ENCODE data around the gene DNAJA4. TPM values are rescaled to one million over a fixed set of nuclear protein-coding genes. Genes with fewer than 3 reads are reported as not detected.

DNAJA4 gene
- total RNA-seq, 1 donor from 2014 or later, result not detected

DNA sequence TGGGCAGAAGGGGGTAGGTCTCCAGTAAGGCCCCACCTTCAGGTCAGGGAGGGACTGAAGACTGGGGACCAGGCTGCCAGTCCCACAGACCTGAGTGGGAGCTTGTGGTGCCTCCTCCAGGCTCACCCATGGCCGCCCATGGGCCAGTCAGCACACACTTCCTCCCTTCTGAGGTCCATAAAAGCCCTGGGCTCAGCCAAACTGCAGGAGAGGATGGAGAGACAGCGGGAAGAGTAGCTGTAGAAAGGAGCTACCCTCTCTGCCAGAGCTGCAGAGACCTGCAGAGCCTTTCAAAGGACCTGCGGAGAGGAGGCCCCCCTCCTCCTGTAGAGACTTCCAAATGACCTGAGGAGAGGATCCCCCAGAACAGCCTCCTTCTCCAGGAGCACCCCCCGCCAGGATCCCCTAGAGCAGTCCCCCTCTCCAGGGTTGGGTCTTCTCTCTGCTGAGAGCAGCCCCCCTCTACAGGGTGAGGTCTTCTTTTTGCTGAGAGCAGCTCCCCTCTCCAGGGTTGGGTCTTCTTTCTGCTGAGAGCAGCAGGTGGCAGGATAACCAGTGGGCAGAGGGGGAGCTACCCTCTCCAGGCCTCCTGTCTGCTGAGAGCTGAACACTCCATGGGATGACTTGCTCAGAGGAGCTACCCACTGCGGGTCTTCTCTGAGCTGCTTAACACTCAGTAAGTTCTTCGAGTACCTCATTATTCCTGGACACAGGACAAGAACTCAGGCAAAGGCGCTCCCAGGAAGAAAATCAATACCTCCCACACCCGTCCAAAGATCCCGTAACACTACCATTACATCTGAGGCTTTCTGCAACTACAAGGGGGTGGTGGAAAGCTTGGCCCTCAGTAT, 40.1 kb downstream of the DNAJA4 start:
- TF ChIP-seq, protein P1, sequence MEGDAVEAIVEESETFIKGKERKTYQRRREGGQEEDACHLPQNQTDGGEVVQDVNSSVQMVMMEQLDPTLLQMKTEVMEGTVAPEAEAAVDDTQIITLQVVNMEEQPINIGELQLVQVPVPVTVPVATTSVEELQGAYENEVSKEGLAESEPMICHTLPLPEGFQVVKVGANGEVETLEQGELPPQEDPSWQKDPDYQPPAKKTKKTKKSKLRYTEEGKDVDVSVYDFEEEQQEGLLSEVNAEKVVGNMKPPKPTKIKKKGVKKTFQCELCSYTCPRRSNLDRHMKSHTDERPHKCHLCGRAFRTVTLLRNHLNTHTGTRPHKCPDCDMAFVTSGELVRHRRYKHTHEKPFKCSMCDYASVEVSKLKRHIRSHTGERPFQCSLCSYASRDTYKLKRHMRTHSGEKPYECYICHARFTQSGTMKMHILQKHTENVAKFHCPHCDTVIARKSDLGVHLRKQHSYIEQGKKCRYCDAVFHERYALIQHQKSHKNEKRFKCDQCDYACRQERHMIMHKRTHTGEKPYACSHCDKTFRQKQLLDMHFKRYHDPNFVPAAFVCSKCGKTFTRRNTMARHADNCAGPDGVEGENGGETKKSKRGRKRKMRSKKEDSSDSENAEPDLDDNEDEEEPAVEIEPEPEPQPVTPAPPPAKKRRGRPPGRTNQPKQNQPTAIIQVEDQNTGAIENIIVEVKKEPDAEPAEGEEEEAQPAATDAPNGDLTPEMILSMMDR (IDR thresholded peaks at IDR 0.05), result no peak
- no peaks in the 10 kb centered on the region for H3K27me3 Mint-ChIP-seq (ENCODE audit: unreplicated experiment)
- H3K4me3 Mint-ChIP-seq (ENCODE audit: unreplicated experiment), result no peak overlapping the region
- no peaks in the 10 kb centered on the region for H3K36me3 Mint-ChIP-seq (ENCODE audit: unreplicated experiment)
- H3K9me3 Mint-ChIP-seq (ENCODE audit: unreplicated experiment), result no peaks in the 10 kb centered on the region
- no peak overlapping the region for H3K27ac Mint-ChIP-seq (ENCODE audit: unreplicated experiment)
- no peak for DNase-seq (ENCODE audit: extremely low spot score, unreplicated experiment)
- H3K4me1 Mint-ChIP-seq (ENCODE audit: unreplicated experiment), result peaks cover 33% of the 10 kb centered on the region

GRCh38 chr15:78306176-78306774, 41.9 kb downstream of the DNAJA4 start:
- TF ChIP-seq, protein P1 (IDR thresholded peaks at IDR 0.05), result no peak
- no peak overlapping the region for H3K4me3 Mint-ChIP-seq (ENCODE audit: unreplicated experiment)
- no peak for DNase-seq (ENCODE audit: extremely low spot score, unreplicated experiment)
- H3K27me3 Mint-ChIP-seq (ENCODE audit: unreplicated experiment), result no peaks in the 10 kb centered on the region
- peaks cover 29% of the 10 kb centered on the region for H3K4me1 Mint-ChIP-seq (ENCODE audit: unreplicated experiment)
- H3K36me3 Mint-ChIP-seq (ENCODE audit: unreplicated experiment), result no peaks in the 10 kb centered on the region
- peak overlapping the region; percentile 52 for H3K27ac Mint-ChIP-seq (ENCODE audit: unreplicated experiment)
- no peaks in the 10 kb centered on the region for H3K9me3 Mint-ChIP-seq (ENCODE audit: unreplicated experiment)

DNA sequence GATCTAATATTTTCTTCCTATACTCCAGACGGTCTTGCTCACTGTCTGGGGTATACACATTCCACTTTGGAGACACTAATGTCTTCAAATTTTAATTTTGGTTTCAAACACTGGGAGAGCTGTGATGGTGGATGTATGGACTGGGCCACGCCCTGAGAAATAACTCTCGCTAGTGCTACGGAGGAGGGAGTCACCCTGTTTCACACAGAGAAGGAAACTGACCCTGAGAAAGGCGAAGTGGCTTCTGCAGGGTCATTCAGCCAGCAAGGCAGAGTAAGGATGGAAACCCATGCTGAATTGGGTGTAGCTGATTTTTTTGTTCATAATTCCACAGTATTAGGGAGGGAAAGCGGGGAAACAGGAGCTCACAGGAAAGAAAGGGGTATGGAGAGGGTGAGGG, 43.6 kb downstream of the DNAJA4 start:
- no peak for DNase-seq (ENCODE audit: extremely low spot score, unreplicated experiment)
- no peak overlapping the region for H3K27ac Mint-ChIP-seq (ENCODE audit: unreplicated experiment)
- peaks cover 19% of the 10 kb centered on the region for H3K4me1 Mint-ChIP-seq (ENCODE audit: unreplicated experiment)
- no peaks in the 10 kb centered on the region for H3K36me3 Mint-ChIP-seq (ENCODE audit: unreplicated experiment)
- no peaks in the 10 kb centered on the region for H3K27me3 Mint-ChIP-seq (ENCODE audit: unreplicated experiment)
- no peaks in the 10 kb centered on the region for H3K9me3 Mint-ChIP-seq (ENCODE audit: unreplicated experiment)
- TF ChIP-seq, protein P1 (IDR thresholded peaks at IDR 0.05), result no peak
- H3K4me3 Mint-ChIP-seq (ENCODE audit: unreplicated experiment), result no peak overlapping the region

- DNase-seq (ENCODE audit: extremely low spot score, unreplicated experiment), result peak; percentile 92
- Mint-ChIP-seq H3K9me3 (ENCODE audit: unreplicated experiment) (no peaks in the 10 kb centered on the region), H3K27ac (ENCODE audit: unreplicated experiment) (no peak overlapping the region), H3K4me1 (ENCODE audit: unreplicated experiment) (peaks cover 19% of the 10 kb centered on the region), H3K4me3 (ENCODE audit: unreplicated experiment) (no peak overlapping the region), H3K36me3 (ENCODE audit: unreplicated experiment) (no peaks in the 10 kb centered on the region), H3K27me3 (ENCODE audit: unreplicated experiment) (no peaks in the 10 kb centered on the region)
- TF ChIP-seq, protein P1 (IDR thresholded peaks at IDR 0.05), result peak; percentile 98
Observed at GRCh38 chr15:78308422-78309032, 44.2 kb downstream of the DNAJA4 start.

DNA sequence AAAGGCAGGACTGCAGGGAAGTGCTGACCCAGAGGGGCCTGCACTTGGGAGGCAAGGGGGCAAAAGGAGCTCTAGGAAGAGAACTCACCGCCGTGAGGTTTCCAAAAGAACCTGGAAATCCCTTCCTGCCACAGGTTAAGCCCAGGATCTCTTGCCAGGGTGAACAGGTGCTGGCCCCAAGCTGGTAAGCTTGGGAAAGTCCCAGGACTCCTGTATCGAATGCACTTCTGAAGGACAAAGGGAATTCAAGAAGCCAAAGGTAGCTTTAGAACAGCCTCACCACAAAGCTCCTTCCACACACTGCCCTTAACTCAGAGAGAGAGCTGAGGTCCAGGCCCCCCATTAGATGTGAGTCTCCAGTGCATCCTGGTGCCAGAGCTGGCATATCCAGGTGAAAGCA, 46.9 kb downstream of the DNAJA4 start:
- H3K4me1 Mint-ChIP-seq (ENCODE audit: unreplicated experiment), result peaks cover 11% of the 10 kb centered on the region
- no peak for DNase-seq (ENCODE audit: extremely low spot score, unreplicated experiment)
- H3K4me3 Mint-ChIP-seq (ENCODE audit: unreplicated experiment), result no peak overlapping the region
- TF ChIP-seq, protein P1 (IDR thresholded peaks at IDR 0.05), result no peak
- no peaks in the 10 kb centered on the region for H3K36me3 Mint-ChIP-seq (ENCODE audit: unreplicated experiment)
- no peaks in the 10 kb centered on the region for H3K27me3 Mint-ChIP-seq (ENCODE audit: unreplicated experiment)
- H3K27ac Mint-ChIP-seq (ENCODE audit: unreplicated experiment), result no peak overlapping the region
- no peaks in the 10 kb centered on the region for H3K9me3 Mint-ChIP-seq (ENCODE audit: unreplicated experiment)

Data from osteocyte (in vitro differentiated cells).